GM12891 (cell line): ENCODE measurements around the gene KCNJ14.

Experiments used
- DNase-seq: peaks from one replicate; pipeline ENCODE4 v3.0.0; 2011; ENCODE audit warnings: low spot score; ENCODE audit not compliant: insufficient read length
- FAIRE-seq: peaks from 2 replicates; lab custom pipeline; 2011; peaks lifted over from hg19 to GRCh38; lab: Jason Lieb, UNC
- PAX5 ChIP-seq: IDR thresholded peaks from 2 replicates; pipeline ENCODE4 v1.6.1; 2011; ENCODE audit warnings: low read length, moderate library complexity, mild to moderate bottlenecking; ENCODE audit not compliant: insufficient read depth, severe bottlenecking
- POLR2A ChIP-seq: IDR thresholded peaks from 2 replicates; pipeline ENCODE4 v1.6.1; 2011; ENCODE audit warnings: low read depth, low read length, control low read depth
- POLR2AphosphoS5 ChIP-seq: IDR thresholded peaks from 2 replicates; pipeline ENCODE4 v1.6.1; 2011; ENCODE audit warnings: low read depth, low read length, control low read depth
- POU2F2 ChIP-seq: IDR thresholded peaks from 2 replicates; pipeline ENCODE4 v1.6.1; 2011; ENCODE audit warnings: low read depth, mild to moderate bottlenecking, control low read depth, low read length, moderate library complexity
- SPI1 ChIP-seq: IDR thresholded peaks from 2 replicates; pipeline ENCODE4 v1.6.1; 2011; ENCODE audit warnings: low read depth, low read length, control low read depth
- TAF1 ChIP-seq: IDR thresholded peaks from 2 replicates; pipeline ENCODE4 v1.6.1; 2011; ENCODE audit warnings: low read depth, low read length, control low read depth

Gene KCNJ14

GRCh38 chr19:48468772-48469288 lies 13.5 kb downstream of the KCNJ14 start:
- DNase-seq (peak; percentile 93), FAIRE-seq (peak; percentile 100)

DNA sequence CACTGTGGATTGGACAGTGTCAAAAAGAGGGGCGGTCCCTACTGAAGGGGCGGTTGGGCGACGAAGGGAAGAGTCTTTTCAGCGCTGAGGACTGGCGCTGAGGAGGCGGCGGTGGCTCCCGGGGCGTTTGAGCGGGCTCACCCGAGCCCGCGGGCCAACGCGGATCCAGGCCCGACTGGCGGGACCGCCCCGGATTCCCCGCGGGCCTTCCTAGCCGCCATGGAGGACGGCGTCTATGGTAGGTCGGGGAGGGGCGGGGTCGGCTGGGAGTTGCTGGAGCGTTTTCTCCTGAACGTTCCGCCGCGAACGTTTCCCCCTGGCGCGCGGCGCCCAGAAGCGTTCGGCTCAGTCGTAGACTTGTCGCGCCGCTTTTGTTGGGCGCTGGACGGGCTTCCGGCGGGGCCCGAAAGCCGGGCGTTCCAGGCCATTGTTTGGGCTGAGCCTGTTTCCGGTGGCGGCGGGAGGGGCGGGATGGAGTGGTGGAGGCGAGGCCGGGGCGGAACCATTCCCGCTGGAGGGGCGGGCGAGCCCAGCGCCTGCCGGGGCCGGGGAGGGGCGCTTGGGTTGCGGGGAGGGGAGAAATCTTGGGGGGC lies 14.0 kb downstream of the KCNJ14 start, which contains the start of gene CYTH2:
TSS of gene CYTH2 (plus strand) at position 81 of the 593 bp plus-strand sequence. CDS start at position 220, 139 bp downstream.
- FAIRE-seq = no peak
- TF ChIP-seq POLR2AphosphoS5 (peak; percentile 80), POLR2A (peak; percentile 59; the same call in 1 of the 2 replicates), TAF1 (peak; percentile 87), PAX5 (no peak), SPI1 (no peak), POU2F2 (no peak)
- peak; percentile 71 for DNase-seq

More at GRCh38 chr19:48468772-48469288, 13.5 kb downstream of the KCNJ14 start:
- TF ChIP-seq POU2F2 (peak; percentile 63; the same call in 1 of the 2 replicates), TAF1 (no peak)

DNA sequence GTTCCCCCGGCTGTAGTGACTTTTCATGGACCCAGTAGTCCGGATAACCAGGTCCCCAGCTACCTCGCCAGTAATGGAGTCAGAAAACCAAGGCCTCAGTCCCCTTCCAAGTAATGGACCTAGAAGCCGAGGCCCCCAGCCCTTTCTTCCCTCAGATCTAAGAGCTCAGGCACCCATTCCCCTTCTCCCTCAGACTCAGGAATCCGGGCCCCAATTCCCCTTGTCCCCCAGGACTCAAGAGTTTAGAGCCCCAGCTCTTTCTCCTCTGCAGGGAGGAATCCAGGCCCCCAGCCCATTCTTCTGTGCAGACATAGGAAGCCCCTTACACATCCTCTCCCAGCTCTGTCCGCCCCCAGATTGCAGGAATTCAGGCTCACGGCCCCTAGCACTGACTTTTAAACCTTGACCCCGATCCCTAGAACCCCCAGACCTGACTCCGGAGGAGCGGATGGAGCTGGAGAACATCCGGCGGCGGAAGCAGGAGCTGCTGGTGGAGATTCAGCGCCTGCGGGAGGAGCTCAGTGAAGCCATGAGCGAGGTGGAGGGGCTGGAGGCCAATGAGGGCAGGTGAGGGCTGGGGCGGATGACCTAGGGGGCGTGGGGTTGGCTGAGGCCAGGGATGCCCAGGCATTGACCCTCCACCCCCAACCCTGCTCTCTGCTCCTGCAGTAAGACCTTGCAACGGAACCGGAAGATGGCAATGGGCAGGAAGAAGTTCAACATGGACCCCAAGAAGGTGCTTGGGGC lies 14.7 kb downstream of the KCNJ14 start:
- TF ChIP-seq TAF1 (no peak), SPI1 (no peak), POU2F2 (no peak)
- DNase-seq = no peak
- FAIRE-seq = no peak

DNA sequence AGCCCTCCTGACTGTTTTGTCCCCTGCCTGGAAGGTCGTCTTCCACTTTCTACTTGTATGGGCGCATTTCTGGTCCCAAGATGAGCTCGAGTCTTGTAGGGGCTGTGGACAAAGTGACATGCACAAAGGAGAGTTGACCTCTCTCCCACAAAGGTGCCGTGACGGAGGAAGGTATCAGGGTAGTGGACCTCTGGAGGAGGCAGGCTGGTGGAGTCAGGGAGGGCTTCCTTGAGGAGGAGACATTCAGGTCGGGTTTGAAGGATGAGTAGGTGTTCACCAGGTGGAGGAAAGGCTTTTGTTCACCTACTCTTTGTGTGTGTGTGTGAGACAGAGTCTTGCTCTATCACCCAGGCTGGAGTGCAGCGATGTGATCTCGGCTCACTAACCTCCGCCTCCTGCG lies 15.5 kb downstream of the KCNJ14 start:
- FAIRE-seq (no peak), DNase-seq (no peak)
- TF ChIP-seq POLR2AphosphoS5 (no peak), POLR2A (no peak), PAX5 (no peak), SPI1 (no peak), POU2F2 (no peak), TAF1 (no peak)

GRCh38 chr19:48471836-48472235 lies 16.5 kb downstream of the KCNJ14 start:
- DNase-seq (no peak), FAIRE-seq (no peak)
- TF ChIP-seq SPI1 (no peak), PAX5 (no peak), POLR2A (no peak), POLR2AphosphoS5 (no peak), TAF1 (no peak), POU2F2 (no peak)

DNA sequence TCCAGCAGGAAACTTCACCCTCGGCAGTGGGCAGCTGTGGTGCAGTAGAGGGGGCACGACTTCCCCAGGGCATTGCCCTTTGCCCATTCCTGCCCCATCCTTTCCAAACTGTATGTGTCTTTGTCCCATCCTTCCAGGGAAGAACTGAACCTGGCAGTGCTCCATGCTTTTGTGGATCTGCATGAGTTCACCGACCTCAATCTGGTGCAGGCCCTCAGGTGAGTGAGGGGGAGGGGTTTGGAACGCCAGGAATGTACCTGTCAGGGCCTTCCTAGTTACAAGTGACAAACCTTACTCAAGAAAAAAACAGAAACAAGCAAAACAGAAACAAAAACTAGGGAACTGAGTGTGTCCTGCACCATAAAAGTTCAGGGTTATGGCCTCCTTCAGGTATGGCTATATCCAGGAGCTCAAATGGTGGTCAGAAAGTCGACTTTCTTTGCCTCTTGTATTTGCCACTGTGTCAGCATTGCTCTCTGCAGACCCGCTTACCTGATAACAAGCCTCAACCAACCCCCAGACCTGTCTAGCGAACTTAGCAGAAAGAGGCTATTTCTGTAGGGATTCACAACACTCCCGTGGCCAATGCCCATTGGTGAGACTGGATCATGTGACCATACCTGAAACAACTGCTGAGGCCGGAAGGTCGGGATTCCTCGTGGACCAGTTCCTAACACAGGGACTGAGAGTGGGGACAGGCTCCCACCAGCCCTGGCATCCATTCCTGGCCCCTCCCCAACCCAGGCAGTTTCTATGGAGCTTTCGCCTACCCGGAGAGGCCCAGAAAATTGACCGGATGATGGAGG lies 18.0 kb downstream of the KCNJ14 start:
- no peak for FAIRE-seq
- no peak for DNase-seq
- TF ChIP-seq POU2F2 (no peak), TAF1 (no peak), POLR2AphosphoS5 (0 out of 2 replicates have a peak, but pooled peaks have one; percentile 38)

DNA sequence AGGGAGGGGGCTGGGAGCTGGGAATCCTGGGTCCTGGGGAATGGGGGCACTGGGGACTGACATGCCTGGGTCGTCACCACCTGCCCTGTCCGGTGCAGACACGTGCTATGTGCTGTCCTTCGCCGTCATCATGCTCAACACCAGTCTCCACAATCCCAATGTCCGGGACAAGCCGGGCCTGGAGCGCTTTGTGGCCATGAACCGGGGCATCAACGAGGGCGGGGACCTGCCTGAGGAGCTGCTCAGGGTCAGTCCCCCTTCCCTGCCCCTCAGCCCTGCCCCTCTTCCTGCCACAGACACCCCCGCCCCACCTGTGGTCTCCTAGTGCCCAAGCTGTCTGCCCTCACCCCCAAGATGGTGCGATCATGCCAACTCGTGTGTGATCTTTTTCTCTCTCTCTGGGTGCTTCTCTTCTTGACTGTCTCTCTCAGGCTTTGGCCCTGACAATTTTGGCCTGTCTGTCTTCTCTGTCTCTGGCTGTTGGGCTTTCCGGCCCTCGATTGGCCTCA lies 18.8 kb downstream of the KCNJ14 start:
- TF ChIP-seq PAX5 (no peak), POLR2A (no peak), POLR2AphosphoS5 (no peak; the same call in 1 of the 2 replicates), TAF1 (no peak), POU2F2 (no peak), SPI1 (no peak)
- DNase-seq (no peak), FAIRE-seq (no peak)

DNA sequence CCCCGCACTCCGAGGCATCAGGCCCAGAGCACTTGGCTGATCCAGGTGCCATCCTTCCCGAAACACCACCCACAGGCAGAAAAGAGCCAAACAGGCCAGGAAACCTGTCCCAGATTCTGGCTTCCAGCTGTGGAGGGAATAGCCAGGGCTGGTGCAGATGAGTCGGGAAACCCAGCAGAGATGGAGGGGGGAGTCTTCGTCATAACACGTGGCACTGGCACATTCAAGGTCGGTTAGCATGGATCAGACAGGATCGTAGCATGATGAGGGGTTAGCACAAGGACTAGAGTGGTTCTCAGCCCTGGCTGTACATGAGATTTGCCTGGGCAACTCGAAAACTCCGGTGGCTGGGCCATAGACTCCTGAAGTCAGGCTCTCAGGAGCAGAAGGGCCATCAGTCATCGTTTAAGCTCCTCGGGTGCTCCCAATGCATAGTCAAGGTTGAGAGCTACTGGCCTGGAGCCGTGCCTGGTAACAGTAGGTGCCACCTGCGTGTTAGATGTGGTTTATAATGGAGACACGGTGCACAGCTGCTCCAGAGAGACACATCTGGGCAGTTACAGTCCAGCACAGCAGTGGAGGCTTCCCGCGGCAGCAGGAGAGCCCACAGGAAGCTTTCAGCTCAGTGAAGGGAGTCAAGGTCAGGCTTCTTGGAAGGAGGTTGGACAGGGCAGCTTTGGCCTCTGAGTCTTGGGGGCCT lies 20.1 kb downstream of the KCNJ14 start:
- no peak for FAIRE-seq
- TF ChIP-seq POLR2AphosphoS5 (no peak), SPI1 (no peak), PAX5 (no peak), TAF1 (no peak), POU2F2 (no peak), POLR2A (no peak)
- DNase-seq = no peak

GRCh38 chr19:48476176-48476575 lies 20.8 kb downstream of the KCNJ14 start:
- DNase-seq (no peak), FAIRE-seq (no peak)
- no peak for TF ChIP-seq POLR2AphosphoS5
- TF ChIP-seq PAX5 = no peak
- no peak for TF ChIP-seq SPI1
- TF ChIP-seq TAF1 = no peak
- TF ChIP-seq POU2F2 = no peak
- no peak for TF ChIP-seq POLR2A
